WTC11 (cell line): Measurements from ENCODE around the gene ACP1. TPM values are rescaled to one million over a fixed set of nuclear protein-coding genes. Genes with fewer than 3 reads are reported as not detected.

Experiments
- ATAC-seq: fragments of 200-7000 bp; cut with Tn5 transposase; 2 replicates; pipeline ENCODE4 v1.10.0; 2021; ENCODE audit warnings: mild to moderate bottlenecking, moderate library complexity
- CTCF ChIA-PET: fragments of 300-600 bp; sonication (Branson Sonifier 250); formaldehyde crosslinking; loops from one replicate; lab custom pipeline; 2021; ENCODE audit warnings: antibody characterized with exemption; lab: Charles Lee
- POLR2A ChIA-PET: fragments of 350-600 bp; sonication (Branson Sonifier 250); formaldehyde crosslinking; loops from one replicate; lab custom pipeline; 2021; ENCODE audit warnings: antibody characterized with exemption; lab: Charles Lee
- DNase-seq: peaks from one replicate; pipeline ENCODE4 v3.0.0; 2021; ENCODE audit warnings: low spot score
- H3K27ac Mint-ChIP-seq: 2 replicates; pipeline ENCODE4 v1.8.0; 2021; ENCODE audit warnings: mixed read lengths
- H3K27me3 Mint-ChIP-seq: 2 replicates; pipeline ENCODE4 v1.8.0; 2021; ENCODE audit warnings: low read depth, mild to moderate bottlenecking, moderate library complexity, mixed read lengths
- H3K36me3 Mint-ChIP-seq: 2 replicates; pipeline ENCODE4 v1.8.0; 2021; ENCODE audit warnings: mixed read lengths
- H3K4me1 Mint-ChIP-seq: 2 replicates; pipeline ENCODE4 v1.8.0; 2022; ENCODE audit warnings: mixed read lengths
- H3K4me3 Mint-ChIP-seq: 2 replicates; pipeline ENCODE4 v1.8.0; 2021; ENCODE audit warnings: mild to moderate bottlenecking, moderate library complexity, mixed read lengths
- H3K9me3 Mint-ChIP-seq: 2 replicates; pipeline ENCODE4 v1.8.0; 2021; ENCODE audit warnings: mixed read lengths
- CBFB ChIP-seq: sonication (generic); formaldehyde crosslinking; IDR thresholded peaks from 2 replicates; pipeline ENCODE4 v1.8.1; 2022; ENCODE audit warnings: mild to moderate bottlenecking, low read depth, missing genetic modification reagents
- ESRRA ChIP-seq: sonication (generic); formaldehyde crosslinking; IDR thresholded peaks from 2 replicates; pipeline ENCODE4 v1.8.1; 2022; ENCODE audit warnings: mild to moderate bottlenecking, missing genetic modification reagents, borderline replicate concordance
- JAZF1 ChIP-seq: fragments of 250-450 bp; sonication (Bioruptor Pico); IDR thresholded peaks from 2 replicates; pipeline ENCODE4 v1.9.0; 2021; ENCODE audit warnings: moderate library complexity, mild to moderate bottlenecking, inconsistent platforms
- NFYB ChIP-seq: sonication (generic); formaldehyde crosslinking; conservative IDR thresholded peaks from 2 replicates; pipeline ENCODE4 v1.8.0; 2022; ENCODE audit warnings: low read depth, missing genetic modification reagents
- NR1H2 ChIP-seq: sonication (generic); formaldehyde crosslinking; IDR thresholded peaks from 2 replicates; pipeline ENCODE4 v1.9.0; 2021; ENCODE audit warnings: mild to moderate bottlenecking, moderate library complexity, missing genetic modification reagents
- OVOL2 ChIP-seq: fragments of 250-450 bp; sonication (Bioruptor Pico); IDR thresholded peaks from 2 replicates; pipeline ENCODE4 v1.9.0; 2021; ENCODE audit warnings: mild to moderate bottlenecking, borderline replicate concordance
- PRRX2 ChIP-seq: fragments of 250-450 bp; sonication (Bioruptor Pico); IDR thresholded peaks from 2 replicates; pipeline ENCODE4 v1.8.0; 2021; ENCODE audit warnings: mild to moderate bottlenecking
- SMAD4 ChIP-seq: sonication (generic); formaldehyde crosslinking; IDR thresholded peaks from 2 replicates; pipeline ENCODE4 v1.8.0; 2022; ENCODE audit warnings: mild to moderate bottlenecking, missing genetic modification reagents
- TCF7 ChIP-seq: sonication (generic); formaldehyde crosslinking; IDR thresholded peaks from 2 replicates; pipeline ENCODE4 v1.8.0; 2022; ENCODE audit warnings: mild to moderate bottlenecking, low read depth, missing genetic modification reagents, moderate library complexity
- ZNF121 ChIP-seq: sonication (generic); formaldehyde crosslinking; IDR thresholded peaks from 2 replicates; pipeline ENCODE4 v1.8.0; 2023; ENCODE audit warnings: missing genetic modification reagents
- ZNF232 ChIP-seq: sonication (generic); formaldehyde crosslinking; IDR thresholded peaks from 2 replicates; pipeline ENCODE4 v1.8.0; 2022; ENCODE audit warnings: mild to moderate bottlenecking, missing genetic modification reagents
- ZNF396 ChIP-seq: fragments of 250-450 bp; sonication (Bioruptor Pico); IDR thresholded peaks from 2 replicates; pipeline ENCODE4 v1.8.0; 2021; ENCODE audit warnings: mild to moderate bottlenecking, moderate library complexity, borderline replicate concordance
- total RNA-seq: library from RNA; stranded (reverse); gene quantifications from 3 replicates; pipeline ENCODE4 v1.2.3, GENCODE V29; 2021
- TF ChIP-seq, protein P1 (sequence below): fragments of 200-600 bp; IDR thresholded peaks from 2 replicates; pipeline ENCODE4 v1.8.0; 2022; ENCODE audit warnings: antibody characterized with exemption
- TF ChIP-seq, protein P2 (sequence below): sonication (generic); formaldehyde crosslinking; IDR thresholded peaks from 2 replicates; pipeline ENCODE4 v1.8.0; 2022; ENCODE audit warnings: mild to moderate bottlenecking, missing genetic modification reagents
- TF ChIP-seq, protein P3 (sequence below): sonication (generic); formaldehyde crosslinking; IDR thresholded peaks from 2 replicates; pipeline ENCODE4 v1.8.1; 2022; ENCODE audit warnings: low read depth, missing genetic modification reagents, borderline replicate concordance
- TF ChIP-seq, protein P4 (sequence below): fragments of 250-450 bp; sonication (Bioruptor Pico); conservative IDR thresholded peaks from 2 replicates; pipeline ENCODE4 v1.9.0; 2021; ENCODE audit warnings: mild to moderate bottlenecking
- TF ChIP-seq, protein P5 (sequence below): sonication (generic); formaldehyde crosslinking; IDR thresholded peaks from 2 replicates; pipeline ENCODE4 v1.8.0; 2022; ENCODE audit warnings: mild to moderate bottlenecking, missing genetic modification reagents
- TF ChIP-seq, protein P6 (sequence below): sonication (generic); formaldehyde crosslinking; conservative IDR thresholded peaks from 2 replicates; pipeline ENCODE4 v1.8.1; 2023; ENCODE audit warnings: mild to moderate bottlenecking, low read depth, missing genetic modification reagents, moderate library complexity

The ACP1 gene
- total RNA-seq, 1 experiment from 2014 or later, result 150 TPM

DNA sequence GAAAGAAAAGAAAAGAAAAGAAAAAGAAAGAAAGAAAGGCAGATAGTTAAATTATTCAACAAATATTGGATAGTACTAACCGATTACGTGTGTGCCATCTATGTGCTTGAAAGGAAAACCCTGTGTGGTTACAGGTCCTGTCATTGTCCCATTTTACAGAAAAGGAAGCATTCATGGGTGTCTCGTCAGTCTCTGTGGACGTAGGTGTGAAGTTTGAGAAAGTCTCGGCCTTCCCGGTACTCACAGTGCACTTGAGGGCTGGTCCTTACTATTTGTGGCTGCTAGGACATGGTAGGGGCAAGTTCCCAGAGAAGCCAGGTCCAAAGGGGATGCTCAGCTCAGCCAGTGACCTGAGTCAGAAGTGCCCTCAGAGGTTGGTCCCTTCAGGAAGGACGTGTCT lies 20.2 kb upstream of the ACP1 start (continued):
- TF ChIP-seq, protein P1, sequence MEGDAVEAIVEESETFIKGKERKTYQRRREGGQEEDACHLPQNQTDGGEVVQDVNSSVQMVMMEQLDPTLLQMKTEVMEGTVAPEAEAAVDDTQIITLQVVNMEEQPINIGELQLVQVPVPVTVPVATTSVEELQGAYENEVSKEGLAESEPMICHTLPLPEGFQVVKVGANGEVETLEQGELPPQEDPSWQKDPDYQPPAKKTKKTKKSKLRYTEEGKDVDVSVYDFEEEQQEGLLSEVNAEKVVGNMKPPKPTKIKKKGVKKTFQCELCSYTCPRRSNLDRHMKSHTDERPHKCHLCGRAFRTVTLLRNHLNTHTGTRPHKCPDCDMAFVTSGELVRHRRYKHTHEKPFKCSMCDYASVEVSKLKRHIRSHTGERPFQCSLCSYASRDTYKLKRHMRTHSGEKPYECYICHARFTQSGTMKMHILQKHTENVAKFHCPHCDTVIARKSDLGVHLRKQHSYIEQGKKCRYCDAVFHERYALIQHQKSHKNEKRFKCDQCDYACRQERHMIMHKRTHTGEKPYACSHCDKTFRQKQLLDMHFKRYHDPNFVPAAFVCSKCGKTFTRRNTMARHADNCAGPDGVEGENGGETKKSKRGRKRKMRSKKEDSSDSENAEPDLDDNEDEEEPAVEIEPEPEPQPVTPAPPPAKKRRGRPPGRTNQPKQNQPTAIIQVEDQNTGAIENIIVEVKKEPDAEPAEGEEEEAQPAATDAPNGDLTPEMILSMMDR, result no peak
- TF ChIP-seq ZNF396 (CRISPR knock-in tag) (no peak), TCF7 (CRISPR knock-in tag) (no peak), NR1H2 (CRISPR knock-in tag) (no peak), SMAD4 (no peak), OVOL2 (CRISPR knock-in tag) (no peak), CBFB (CRISPR knock-in tag) (no peak)
- TF ChIP-seq, protein P2, sequence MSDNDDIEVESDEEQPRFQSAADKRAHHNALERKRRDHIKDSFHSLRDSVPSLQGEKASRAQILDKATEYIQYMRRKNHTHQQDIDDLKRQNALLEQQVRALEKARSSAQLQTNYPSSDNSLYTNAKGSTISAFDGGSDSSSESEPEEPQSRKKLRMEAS (CRISPR knock-in tag), result no peak
- TF ChIP-seq, protein P3, sequence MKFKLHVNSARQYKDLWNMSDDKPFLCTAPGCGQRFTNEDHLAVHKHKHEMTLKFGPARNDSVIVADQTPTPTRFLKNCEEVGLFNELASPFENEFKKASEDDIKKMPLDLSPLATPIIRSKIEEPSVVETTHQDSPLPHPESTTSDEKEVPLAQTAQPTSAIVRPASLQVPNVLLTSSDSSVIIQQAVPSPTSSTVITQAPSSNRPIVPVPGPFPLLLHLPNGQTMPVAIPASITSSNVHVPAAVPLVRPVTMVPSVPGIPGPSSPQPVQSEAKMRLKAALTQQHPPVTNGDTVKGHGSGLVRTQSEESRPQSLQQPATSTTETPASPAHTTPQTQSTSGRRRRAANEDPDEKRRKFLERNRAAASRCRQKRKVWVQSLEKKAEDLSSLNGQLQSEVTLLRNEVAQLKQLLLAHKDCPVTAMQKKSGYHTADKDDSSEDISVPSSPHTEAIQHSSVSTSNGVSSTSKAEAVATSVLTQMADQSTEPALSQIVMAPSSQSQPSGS (CRISPR knock-in tag), result no peak

DNA sequence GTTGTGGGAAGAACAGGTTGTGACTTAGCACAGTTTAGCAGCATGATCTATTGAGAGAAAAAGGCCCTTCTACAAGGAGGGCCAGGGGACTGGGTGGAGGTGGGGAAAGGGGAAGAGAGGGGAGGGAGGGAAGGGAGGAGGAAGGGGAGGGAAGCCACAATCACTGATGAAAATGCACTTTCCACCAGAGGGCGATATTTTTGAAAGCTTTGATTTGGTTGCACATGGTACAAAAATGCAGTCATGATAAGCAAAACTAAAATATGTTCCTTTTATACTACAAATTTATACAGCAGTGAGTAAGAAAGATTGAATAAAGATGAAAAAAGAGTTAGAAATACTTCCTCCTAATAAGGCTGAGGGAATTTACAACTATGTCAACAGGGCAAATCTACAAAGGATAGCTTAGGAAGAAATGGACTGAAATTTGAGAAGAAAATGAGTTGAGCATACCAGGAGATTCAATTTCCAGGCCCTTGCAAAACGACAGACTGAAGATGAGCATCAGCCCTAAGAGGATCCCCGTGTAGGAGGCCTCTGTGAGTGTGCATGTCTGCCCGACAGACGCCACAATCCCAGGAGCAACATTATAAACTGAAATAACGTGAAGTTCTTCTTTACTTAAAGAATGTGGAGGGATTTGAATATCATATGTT lies 18.1 kb upstream of the ACP1 start:
- no peak overlapping the region for H3K4me3 Mint-ChIP-seq
- DNase-seq (no peak), ATAC-seq (no peak; the same call in 1 of the 2 replicates)
- POLR2A ChIA-PET, result no interaction called here
- no peak overlapping the region for H3K27ac Mint-ChIP-seq
- peaks cover 39% of the 10 kb centered on the region for H3K36me3 Mint-ChIP-seq
- TF ChIP-seq PRRX2 (CRISPR knock-in tag), result no peak
- TF ChIP-seq ZNF232 (CRISPR knock-in tag), result no peak
- TF ChIP-seq, protein P1, result peak; percentile 44; the same call in 1 of the 2 replicates
- TF ChIP-seq, all 79 proteins: peak for 1
- H3K4me1 Mint-ChIP-seq, result no peaks in the 10 kb centered on the region; the same call in 1 of the 2 replicates
- CTCF ChIA-PET, result interaction anchor here (0.6 to 2.7 kb wide), 21 partner anchors 8 to 233 kb away, joined by 3 to 31 read pairs (median 4); partner anchors contain the start of genes ACP1, ALKAL2 and SH3YL1
- no peaks in the 10 kb centered on the region for H3K27me3 Mint-ChIP-seq
- peaks cover 9% of the 10 kb centered on the region for H3K9me3 Mint-ChIP-seq

DNA sequence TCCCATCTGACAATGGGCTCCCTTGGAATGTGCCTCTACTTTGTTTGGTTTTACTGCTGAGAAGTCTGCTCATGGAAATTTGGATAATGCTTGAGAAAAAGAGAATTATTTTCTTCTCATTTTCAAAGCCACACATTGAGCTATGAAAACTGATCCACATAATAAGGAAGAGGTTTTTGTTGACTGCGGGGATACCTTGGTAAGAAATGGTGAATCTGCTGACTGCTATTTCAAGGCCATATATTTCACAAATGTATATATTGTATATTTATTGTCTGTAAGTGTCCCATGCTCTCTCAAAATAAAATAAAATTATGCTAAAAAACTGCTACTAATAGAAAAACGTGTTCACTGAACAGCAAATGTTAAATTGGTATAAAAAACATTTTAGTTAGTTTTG lies 16.0 kb upstream of the ACP1 start:
- peaks cover 6% of the 10 kb centered on the region for H3K4me1 Mint-ChIP-seq
- ATAC-seq (no peak), DNase-seq (no peak)
- H3K27me3 Mint-ChIP-seq, result no peaks in the 10 kb centered on the region
- CTCF ChIA-PET, result interaction anchor here (1.1 kb wide), 1 partner anchor 23 kb away, joined by 3 read pairs; no protein-coding TSS in a partner anchor
- no peaks in the 10 kb centered on the region for H3K9me3 Mint-ChIP-seq
- H3K4me3 Mint-ChIP-seq, result no peak overlapping the region
- POLR2A ChIA-PET, result no interaction called here
- peaks cover 23% of the 10 kb centered on the region for H3K36me3 Mint-ChIP-seq
- H3K27ac Mint-ChIP-seq, result no peak overlapping the region
- TF ChIP-seq ESRRA (CRISPR knock-in tag) (no peak), JAZF1 (no peak), NFYB (CRISPR knock-in tag) (no peak), ZNF121 (CRISPR knock-in tag) (no peak)
- TF ChIP-seq, protein P3 (CRISPR knock-in tag), result no peak
- TF ChIP-seq, protein P4, sequence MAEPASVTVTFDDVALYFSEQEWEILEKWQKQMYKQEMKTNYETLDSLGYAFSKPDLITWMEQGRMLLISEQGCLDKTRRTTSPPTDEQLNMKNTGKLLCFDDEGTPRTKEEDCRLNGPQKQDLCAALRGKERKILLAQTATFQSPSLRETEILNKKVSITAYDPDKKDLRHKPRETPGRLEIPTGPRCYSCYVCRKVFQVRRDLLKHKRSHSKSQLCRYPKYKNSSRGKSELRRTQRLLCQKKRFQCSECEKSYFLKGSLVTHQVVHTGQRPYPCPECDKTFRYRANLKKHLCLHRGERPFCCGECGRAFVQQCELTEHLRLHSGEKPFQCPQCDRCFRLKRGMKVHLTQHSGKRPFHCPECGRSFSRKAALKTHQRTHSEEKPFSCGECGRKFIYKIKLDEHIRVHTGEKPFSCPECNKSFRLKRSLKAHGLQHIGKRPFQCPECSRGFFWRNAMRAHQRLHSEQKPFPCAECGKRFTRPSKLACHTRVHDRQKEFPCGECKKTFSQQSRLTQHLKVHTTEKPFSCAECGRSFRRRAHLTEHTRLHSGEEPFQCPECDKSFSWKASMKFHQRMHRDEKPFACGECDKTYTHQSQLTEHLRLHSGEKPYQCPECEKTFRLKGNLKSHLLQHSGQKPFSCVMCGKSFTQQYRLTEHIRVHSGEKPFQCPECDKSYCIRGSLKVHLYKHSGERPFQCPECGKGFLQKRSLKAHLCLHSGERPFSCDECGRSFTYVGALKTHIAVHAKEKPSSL (CRISPR knock-in tag), result no peak
- TF ChIP-seq, protein P5, sequence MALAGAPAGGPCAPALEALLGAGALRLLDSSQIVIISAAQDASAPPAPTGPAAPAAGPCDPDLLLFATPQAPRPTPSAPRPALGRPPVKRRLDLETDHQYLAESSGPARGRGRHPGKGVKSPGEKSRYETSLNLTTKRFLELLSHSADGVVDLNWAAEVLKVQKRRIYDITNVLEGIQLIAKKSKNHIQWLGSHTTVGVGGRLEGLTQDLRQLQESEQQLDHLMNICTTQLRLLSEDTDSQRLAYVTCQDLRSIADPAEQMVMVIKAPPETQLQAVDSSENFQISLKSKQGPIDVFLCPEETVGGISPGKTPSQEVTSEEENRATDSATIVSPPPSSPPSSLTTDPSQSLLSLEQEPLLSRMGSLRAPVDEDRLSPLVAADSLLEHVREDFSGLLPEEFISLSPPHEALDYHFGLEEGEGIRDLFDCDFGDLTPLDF, result no peak
- TF ChIP-seq, protein P6, sequence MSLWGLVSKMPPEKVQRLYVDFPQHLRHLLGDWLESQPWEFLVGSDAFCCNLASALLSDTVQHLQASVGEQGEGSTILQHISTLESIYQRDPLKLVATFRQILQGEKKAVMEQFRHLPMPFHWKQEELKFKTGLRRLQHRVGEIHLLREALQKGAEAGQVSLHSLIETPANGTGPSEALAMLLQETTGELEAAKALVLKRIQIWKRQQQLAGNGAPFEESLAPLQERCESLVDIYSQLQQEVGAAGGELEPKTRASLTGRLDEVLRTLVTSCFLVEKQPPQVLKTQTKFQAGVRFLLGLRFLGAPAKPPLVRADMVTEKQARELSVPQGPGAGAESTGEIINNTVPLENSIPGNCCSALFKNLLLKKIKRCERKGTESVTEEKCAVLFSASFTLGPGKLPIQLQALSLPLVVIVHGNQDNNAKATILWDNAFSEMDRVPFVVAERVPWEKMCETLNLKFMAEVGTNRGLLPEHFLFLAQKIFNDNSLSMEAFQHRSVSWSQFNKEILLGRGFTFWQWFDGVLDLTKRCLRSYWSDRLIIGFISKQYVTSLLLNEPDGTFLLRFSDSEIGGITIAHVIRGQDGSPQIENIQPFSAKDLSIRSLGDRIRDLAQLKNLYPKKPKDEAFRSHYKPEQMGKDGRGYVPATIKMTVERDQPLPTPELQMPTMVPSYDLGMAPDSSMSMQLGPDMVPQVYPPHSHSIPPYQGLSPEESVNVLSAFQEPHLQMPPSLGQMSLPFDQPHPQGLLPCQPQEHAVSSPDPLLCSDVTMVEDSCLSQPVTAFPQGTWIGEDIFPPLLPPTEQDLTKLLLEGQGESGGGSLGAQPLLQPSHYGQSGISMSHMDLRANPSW, result no peak
